Sigmoid colon (tissue), 4 donors: Measurements from ENCODE around the gene OGFRL1.

Experiments
- EP300 ChIP-seq, 4 donors: sonication (generic); formaldehyde crosslinking; IDR thresholded peaks; one replicate each; pipeline ENCODE4 v1.6.1; 2017; ENCODE audit warnings: antibody characterized with exemption in 4 of 4
- POLR2A ChIP-seq, 2 donors: fragments of 450-650 bp; IDR thresholded peaks; one replicate each; pipeline ENCODE4 v1.6.1; 2016; ENCODE audit warnings: antibody characterized with exemption in 2 of 2, mild to moderate bottlenecking in 2 of 2, moderate library complexity in 2 of 2
- POLR2AphosphoS5 ChIP-seq, 4 donors: sonication (generic); formaldehyde crosslinking; IDR thresholded peaks; one replicate each; pipeline ENCODE4 v1.6.1; 2017; ENCODE audit warnings: antibody characterized with exemption in 4 of 4
- TF ChIP-seq, protein P1 (sequence below), 4 experiments: fragments of 450-650 bp in 3 of 4; fragments of 200-600 bp in 1 of 4; IDR thresholded peaks; one replicate each; pipeline ENCODE4 v1.5.1; 2016 to 2019; ENCODE audit warnings: antibody characterized with exemption in 4 of 4, mild to moderate bottlenecking in 3 of 4, moderate library complexity in 2 of 4

GRCh38 chr6:71294121-71294523, 5.5 kb downstream of the OGFRL1 start:
- TF ChIP-seq, protein P1, sequence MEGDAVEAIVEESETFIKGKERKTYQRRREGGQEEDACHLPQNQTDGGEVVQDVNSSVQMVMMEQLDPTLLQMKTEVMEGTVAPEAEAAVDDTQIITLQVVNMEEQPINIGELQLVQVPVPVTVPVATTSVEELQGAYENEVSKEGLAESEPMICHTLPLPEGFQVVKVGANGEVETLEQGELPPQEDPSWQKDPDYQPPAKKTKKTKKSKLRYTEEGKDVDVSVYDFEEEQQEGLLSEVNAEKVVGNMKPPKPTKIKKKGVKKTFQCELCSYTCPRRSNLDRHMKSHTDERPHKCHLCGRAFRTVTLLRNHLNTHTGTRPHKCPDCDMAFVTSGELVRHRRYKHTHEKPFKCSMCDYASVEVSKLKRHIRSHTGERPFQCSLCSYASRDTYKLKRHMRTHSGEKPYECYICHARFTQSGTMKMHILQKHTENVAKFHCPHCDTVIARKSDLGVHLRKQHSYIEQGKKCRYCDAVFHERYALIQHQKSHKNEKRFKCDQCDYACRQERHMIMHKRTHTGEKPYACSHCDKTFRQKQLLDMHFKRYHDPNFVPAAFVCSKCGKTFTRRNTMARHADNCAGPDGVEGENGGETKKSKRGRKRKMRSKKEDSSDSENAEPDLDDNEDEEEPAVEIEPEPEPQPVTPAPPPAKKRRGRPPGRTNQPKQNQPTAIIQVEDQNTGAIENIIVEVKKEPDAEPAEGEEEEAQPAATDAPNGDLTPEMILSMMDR (IDR thresholded peaks at IDR 0.05): no peak
- TF ChIP-seq POLR2A (IDR thresholded peaks at IDR 0.05): no peak
- TF ChIP-seq EP300 (IDR thresholded peaks at IDR 0.05): no peak
- TF ChIP-seq POLR2AphosphoS5 (IDR thresholded peaks at IDR 0.05): no peak
